ENCODE results near the gene TMEM86A.

The TMEM86A gene

GRCh38 chr11:18726040-18726439, 27.5 kb downstream of the TMEM86A start, which contains the start of gene IGSF22:
Gene IGSF22, minus strand, starts transcription at chr11:18726188. Its CDS starts 1,952 bp downstream, at chr11:18724236.
- TF ChIP-seq CTCF (IDR thresholded peaks at IDR 0.05; ENCODE audit: insufficient read depth, low read depth, low read length, missing control alignments): no peak
- no peak for DNase-seq (ENCODE audit: low read depth)
- no peak within 1 kb of the TSS for H3K4me3 ChIP-seq (ENCODE audit: low read depth, low read length)

- TF ChIP-seq CTCF (IDR thresholded peaks at IDR 0.05; ENCODE audit: insufficient read depth, low read depth, low read length, missing control alignments): peak; percentile 91
- DNase-seq (ENCODE audit: low read depth): peak; percentile 41
Measured at GRCh38 chr11:18727479-18728236, 29.1 kb downstream of the TMEM86A start.

GRCh38 chr11:18728658-18729057, 30.1 kb downstream of the TMEM86A start:
- no peak for DNase-seq (ENCODE audit: low read depth)
- H3K4me3 ChIP-seq (ENCODE audit: low read depth, low read length): no peak overlapping the region
- no peak for TF ChIP-seq CTCF (IDR thresholded peaks at IDR 0.05; ENCODE audit: insufficient read depth, low read depth, low read length, missing control alignments)

More at GRCh38 chr11:18727479-18728236, 29.1 kb downstream of the TMEM86A start:
- H3K4me3 ChIP-seq (ENCODE audit: low read depth, low read length): no peak overlapping the region

- TF ChIP-seq CTCF (IDR thresholded peaks at IDR 0.05; ENCODE audit: insufficient read depth, low read depth, low read length, missing control alignments): no peak
- no peak overlapping the region for H3K4me3 ChIP-seq (ENCODE audit: low read depth, low read length)
- no peak for DNase-seq (ENCODE audit: low read depth)
Measured at GRCh38 chr11:18729426-18729825, 30.8 kb downstream of the TMEM86A start.

GRCh38 chr11:18730020-18730419, 31.4 kb downstream of the TMEM86A start:
- no peak for DNase-seq (ENCODE audit: low read depth)
- TF ChIP-seq CTCF (IDR thresholded peaks at IDR 0.05; ENCODE audit: insufficient read depth, low read depth, low read length, missing control alignments): no peak
- no peak overlapping the region for H3K4me3 ChIP-seq (ENCODE audit: low read depth, low read length)

GRCh38 chr11:18731441-18731840, 32.9 kb downstream of the TMEM86A start:
- peak; percentile 37 for DNase-seq (ENCODE audit: low read depth)
- H3K4me3 ChIP-seq (ENCODE audit: low read depth, low read length): no peak overlapping the region
- no peak for TF ChIP-seq CTCF (IDR thresholded peaks at IDR 0.05; ENCODE audit: insufficient read depth, low read depth, low read length, missing control alignments)

Data from GM12865 (cell line).